PFSK-1 (cell line): Measurements from ENCODE around the gene ARTN.

Experiments
- FOXP2 ChIP-seq: optimal IDR thresholded peaks from 2 replicates; pipeline ENCODE3; 2011; ENCODE audit warnings: borderline replicate concordance, control low read depth, inconsistent platforms; ENCODE audit not compliant: insufficient read depth; ENCODE audit errors: extremely low read length, extremely low read depth
- POLR2AphosphoS5 ChIP-seq: IDR thresholded peaks from 2 replicates; pipeline ENCODE4 v1.6.1; 2012; ENCODE audit warnings: low read depth, mild to moderate bottlenecking, control low read depth, low read length, moderate library complexity
- REST ChIP-seq, 2 experiments: IDR thresholded peaks; 2 replicates each; pipeline versions ENCODE4 v1.6.1 to v1.8.0; 2011 to 2012; ENCODE audit warnings: low read depth in 2 of 2, low read length in 2 of 2, control low read depth in 1 of 2, inconsistent platforms in 1 of 2, mild to moderate bottlenecking in 1 of 2, moderate library complexity in 1 of 2; ENCODE audit not compliant: insufficient read depth in 1 of 2
- SIN3A ChIP-seq: IDR thresholded peaks from 2 replicates; pipeline ENCODE4 v1.6.1; 2012; ENCODE audit warnings: mild to moderate bottlenecking, low read length, moderate library complexity, borderline replicate concordance; ENCODE audit not compliant: insufficient read depth
- TAF1 ChIP-seq: IDR thresholded peaks from 2 replicates; pipeline ENCODE4 v1.6.1; 2012; ENCODE audit warnings: low read length, control low read depth, borderline replicate concordance; ENCODE audit not compliant: insufficient read depth

Gene ARTN

GRCh38 chr1:43893006-43893405, 40.6 kb upstream of the ARTN start:
- TF ChIP-seq SIN3A (no peak), REST (IDR thresholded peaks at IDR 0.05; ENCODE audit: insufficient read depth in 1 of 2, low read depth in 2 of 2, low read length in 2 of 2) (no peak), FOXP2 (no peak), POLR2AphosphoS5 (no peak), TAF1 (no peak)

- no peak for TF ChIP-seq SIN3A
- no peak for TF ChIP-seq REST (IDR thresholded peaks at IDR 0.05; ENCODE audit: insufficient read depth in 1 of 2, low read depth in 2 of 2, low read length in 2 of 2)
- TF ChIP-seq FOXP2, result no peak
- TF ChIP-seq TAF1, result no peak
- no peak for TF ChIP-seq POLR2AphosphoS5
Measured at GRCh38 chr1:43898981-43899380, 34.6 kb upstream of the ARTN start.

- no peak for TF ChIP-seq REST (IDR thresholded peaks at IDR 0.05; ENCODE audit: insufficient read depth in 1 of 2, low read depth in 2 of 2, low read length in 2 of 2)
- TF ChIP-seq FOXP2, result no peak
- no peak for TF ChIP-seq TAF1
- no peak for TF ChIP-seq POLR2AphosphoS5
- no peak for TF ChIP-seq SIN3A
Measured at GRCh38 chr1:43900386-43900785, 33.2 kb upstream of the ARTN start.

- no peak for TF ChIP-seq POLR2AphosphoS5
- no peak for TF ChIP-seq TAF1
- no peak for TF ChIP-seq SIN3A
- TF ChIP-seq FOXP2, result no peak
- no peak for TF ChIP-seq REST (IDR thresholded peaks at IDR 0.05; ENCODE audit: insufficient read depth in 1 of 2, low read depth in 2 of 2, low read length in 2 of 2)
Measured at GRCh38 chr1:43901196-43901961, 32.2 kb upstream of the ARTN start.
